Parathyroid adenoma (tissue), 2 donors: ENCODE data around the gene F2RL2.

Experiments
- H2AFZ ChIP-seq: fragments of 300-600 bp; sonication (generic); one replicate; pipeline ENCODE4 v1.7.0; 2017; ENCODE audit warnings: antibody characterized with exemption, mild to moderate bottlenecking
- H3K27ac ChIP-seq: fragments of 300-600 bp; sonication (generic); one replicate; pipeline ENCODE4 v1.7.0; 2017
- H3K27me3 ChIP-seq: fragments of 300-600 bp; sonication (generic); one replicate; pipeline ENCODE4 v1.7.0; 2017; ENCODE audit warnings: low read length; ENCODE audit not compliant: control insufficient read depth, insufficient read depth
- H3K36me3 ChIP-seq: fragments of 300-600 bp; sonication (generic); one replicate; pipeline ENCODE4 v1.7.0; 2017; ENCODE audit warnings: low read length; ENCODE audit not compliant: control insufficient read depth, insufficient read depth
- H3K4me1 ChIP-seq: fragments of 300-600 bp; sonication (generic); one replicate; pipeline ENCODE4 v1.7.0; 2017; ENCODE audit warnings: control low read depth
- H3K4me2 ChIP-seq: fragments of 300-600 bp; sonication (generic); one replicate; pipeline ENCODE4 v1.7.0; 2017; ENCODE audit warnings: low read length
- H3K4me3 ChIP-seq: fragments of 300-600 bp; sonication (generic); one replicate; pipeline ENCODE4 v1.7.0; 2017; ENCODE audit warnings: low read depth, low read length
- H3K79me2 ChIP-seq: fragments of 300-600 bp; sonication (generic); one replicate; pipeline ENCODE4 v1.7.0; 2017; ENCODE audit warnings: control low read depth
- H3K9ac ChIP-seq: fragments of 300-600 bp; sonication (generic); one replicate; pipeline ENCODE4 v1.7.0; 2017; ENCODE audit warnings: mild to moderate bottlenecking
- H3K9me3 ChIP-seq: fragments of 300-600 bp; sonication (generic); one replicate; pipeline ENCODE4 v1.7.0; 2017; ENCODE audit warnings: low read length; ENCODE audit not compliant: control insufficient read depth
- TF ChIP-seq, protein P1 (sequence below): fragments of 300-600 bp; sonication (generic); IDR thresholded peaks from one replicate; pipeline ENCODE4 v1.7.0; 2017; ENCODE audit warnings: antibody characterized with exemption, mild to moderate bottlenecking
- donor health status: primary hyperparathyroidism.

Gene F2RL2

DNA sequence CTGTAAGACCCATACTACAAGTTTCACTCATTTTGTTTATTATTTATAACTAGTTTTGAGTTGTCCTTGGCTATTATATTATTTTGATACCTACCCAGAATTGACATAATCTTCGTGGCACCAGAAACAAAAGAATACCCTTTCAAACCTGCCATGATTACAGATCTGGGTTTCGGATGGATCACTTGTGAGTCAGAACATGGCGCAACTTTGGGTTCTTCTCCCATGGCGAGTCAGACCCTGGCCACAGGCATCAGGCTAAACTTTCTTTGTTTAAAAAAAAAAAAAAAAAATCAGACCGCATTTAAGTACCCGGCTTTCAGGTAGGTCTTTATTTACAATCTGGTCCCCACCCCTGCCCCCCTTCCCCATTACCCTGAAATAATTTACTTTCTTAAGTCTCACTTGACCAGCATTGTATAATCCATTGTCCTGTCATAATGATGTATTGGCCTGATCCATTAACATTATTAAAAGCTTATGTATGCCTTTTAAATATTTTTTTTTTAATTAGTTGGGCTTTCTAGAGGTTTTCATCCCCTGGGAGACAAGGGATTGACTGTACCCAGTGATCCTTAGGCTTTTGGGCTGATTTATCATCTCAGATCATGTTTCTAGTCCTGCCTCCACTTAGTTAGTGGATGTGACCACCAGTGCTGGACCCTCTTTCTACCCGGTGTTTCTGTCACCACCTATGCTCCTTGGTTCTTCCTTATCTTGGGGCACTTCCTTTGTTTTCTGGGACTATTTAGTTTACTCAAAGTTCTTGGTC is 43.9 kb downstream of the F2RL2 start:
- Histone ChIP-seq H3K4me3 (no peak overlapping the region), H3K9ac (no peak overlapping the region), H3K79me2 (no peaks in the 10 kb centered on the region), H3K27ac (no peak overlapping the region), H3K36me3 (no peaks in the 10 kb centered on the region), H2AFZ (no peak overlapping the region), H3K4me2 (no peak overlapping the region), H3K9me3 (no peaks in the 10 kb centered on the region), H3K4me1 (no peaks in the 10 kb centered on the region), H3K27me3 (no peaks in the 10 kb centered on the region)
- TF ChIP-seq, protein P1, sequence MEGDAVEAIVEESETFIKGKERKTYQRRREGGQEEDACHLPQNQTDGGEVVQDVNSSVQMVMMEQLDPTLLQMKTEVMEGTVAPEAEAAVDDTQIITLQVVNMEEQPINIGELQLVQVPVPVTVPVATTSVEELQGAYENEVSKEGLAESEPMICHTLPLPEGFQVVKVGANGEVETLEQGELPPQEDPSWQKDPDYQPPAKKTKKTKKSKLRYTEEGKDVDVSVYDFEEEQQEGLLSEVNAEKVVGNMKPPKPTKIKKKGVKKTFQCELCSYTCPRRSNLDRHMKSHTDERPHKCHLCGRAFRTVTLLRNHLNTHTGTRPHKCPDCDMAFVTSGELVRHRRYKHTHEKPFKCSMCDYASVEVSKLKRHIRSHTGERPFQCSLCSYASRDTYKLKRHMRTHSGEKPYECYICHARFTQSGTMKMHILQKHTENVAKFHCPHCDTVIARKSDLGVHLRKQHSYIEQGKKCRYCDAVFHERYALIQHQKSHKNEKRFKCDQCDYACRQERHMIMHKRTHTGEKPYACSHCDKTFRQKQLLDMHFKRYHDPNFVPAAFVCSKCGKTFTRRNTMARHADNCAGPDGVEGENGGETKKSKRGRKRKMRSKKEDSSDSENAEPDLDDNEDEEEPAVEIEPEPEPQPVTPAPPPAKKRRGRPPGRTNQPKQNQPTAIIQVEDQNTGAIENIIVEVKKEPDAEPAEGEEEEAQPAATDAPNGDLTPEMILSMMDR = no peak

DNA sequence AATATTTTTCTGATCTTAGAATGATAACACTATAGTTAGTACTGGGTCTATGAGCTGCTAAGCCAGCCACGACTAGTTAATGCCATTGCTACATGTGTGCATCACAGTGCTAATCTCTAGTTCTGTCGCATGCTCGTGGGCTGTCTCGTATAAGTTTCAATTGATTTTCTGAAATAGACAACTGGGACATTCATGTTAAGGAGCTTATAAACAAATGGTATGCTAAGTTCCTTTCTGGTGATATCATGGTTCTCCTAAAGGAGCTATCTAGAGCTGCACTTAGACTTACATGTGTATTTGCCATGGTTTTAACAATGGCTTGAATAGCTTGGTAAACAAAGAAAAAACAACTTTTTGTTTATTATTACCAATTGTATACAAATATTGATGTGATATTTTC is 46.2 kb downstream of the F2RL2 start:
- no peak overlapping the region for H3K27ac ChIP-seq
- H3K9ac ChIP-seq = no peak overlapping the region
- H3K9me3 ChIP-seq = no peaks in the 10 kb centered on the region
- no peak overlapping the region for H2AFZ ChIP-seq
- no peaks in the 10 kb centered on the region for H3K79me2 ChIP-seq
- H3K27me3 ChIP-seq = no peaks in the 10 kb centered on the region
- TF ChIP-seq, protein P1 = no peak
- H3K36me3 ChIP-seq = no peaks in the 10 kb centered on the region
- H3K4me3 ChIP-seq = no peak overlapping the region
- no peaks in the 10 kb centered on the region for H3K4me1 ChIP-seq
- no peak overlapping the region for H3K4me2 ChIP-seq

DNA sequence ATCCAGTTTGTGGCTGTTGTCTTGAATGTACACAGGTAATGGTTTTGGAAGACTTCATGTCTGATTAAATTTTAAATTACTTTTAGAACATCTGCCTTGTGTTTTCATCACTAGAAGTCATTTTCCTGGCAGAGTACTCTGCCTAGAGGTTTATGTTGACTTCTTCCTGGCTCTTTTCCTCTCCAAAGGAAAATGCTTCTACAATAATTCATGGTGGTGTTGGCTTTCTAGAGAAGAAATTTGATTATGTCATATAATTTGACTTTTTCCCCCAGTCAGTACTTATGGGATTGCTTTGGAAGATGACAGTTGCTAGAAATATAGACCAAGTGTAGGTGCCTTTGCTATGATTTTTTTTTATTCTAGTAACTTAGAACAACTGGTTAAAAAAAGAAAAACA is 46.8 kb downstream of the F2RL2 start:
- Histone ChIP-seq H3K4me2 (no peak overlapping the region), H3K4me3 (no peak overlapping the region), H3K27ac (no peak overlapping the region), H3K27me3 (no peaks in the 10 kb centered on the region), H2AFZ (no peak overlapping the region), H3K4me1 (no peaks in the 10 kb centered on the region), H3K36me3 (no peaks in the 10 kb centered on the region), H3K9me3 (no peaks in the 10 kb centered on the region), H3K79me2 (no peaks in the 10 kb centered on the region), H3K9ac (no peak overlapping the region)
- TF ChIP-seq, protein P1 = no peak

DNA sequence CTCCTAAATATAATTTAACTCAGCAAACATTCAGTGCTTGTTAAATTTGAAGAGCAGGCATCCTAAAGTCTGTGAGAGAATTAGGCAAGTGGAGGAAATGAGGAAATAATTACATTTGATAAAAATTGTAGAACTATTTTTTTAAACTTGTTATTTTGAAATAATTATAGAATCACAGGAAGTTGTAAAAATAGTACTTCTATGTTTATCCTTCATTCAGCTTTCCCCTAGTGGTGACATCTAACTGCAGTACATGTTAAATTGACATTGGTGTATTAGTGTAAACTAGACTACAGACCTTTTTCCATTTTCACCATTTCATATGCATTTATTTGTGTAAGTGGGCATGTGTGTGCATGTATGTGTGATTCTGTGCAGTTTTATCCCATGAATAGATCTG is 51.6 kb downstream of the F2RL2 start:
- H3K27me3 ChIP-seq = no peaks in the 10 kb centered on the region
- H3K9ac ChIP-seq = no peak overlapping the region
- no peak overlapping the region for H3K4me3 ChIP-seq
- no peak overlapping the region for H2AFZ ChIP-seq
- H3K4me1 ChIP-seq = no peaks in the 10 kb centered on the region
- H3K79me2 ChIP-seq = no peaks in the 10 kb centered on the region
- H3K36me3 ChIP-seq = no peaks in the 10 kb centered on the region
- H3K9me3 ChIP-seq = no peaks in the 10 kb centered on the region
- no peak overlapping the region for H3K27ac ChIP-seq
- TF ChIP-seq, protein P1 = no peak
- no peak overlapping the region for H3K4me2 ChIP-seq

DNA sequence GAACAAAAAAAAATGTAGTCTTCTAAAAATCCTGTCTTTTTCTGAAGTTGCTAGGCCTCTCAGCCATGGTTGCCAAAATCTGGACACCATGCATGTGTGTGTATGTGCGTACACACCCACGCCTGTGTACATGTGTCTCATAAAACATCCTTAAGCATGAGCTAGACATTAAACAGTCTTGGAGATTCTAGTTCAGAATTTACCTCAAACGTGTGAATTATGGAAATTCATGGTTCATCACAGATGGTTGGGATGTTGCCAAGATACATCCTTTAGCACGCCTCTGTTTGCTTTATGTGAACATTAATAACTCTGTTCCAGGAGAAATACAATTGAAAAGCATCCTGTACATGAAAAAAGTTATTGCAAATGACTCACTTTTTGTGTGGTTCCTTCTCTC is 53.0 kb downstream of the F2RL2 start:
- no peak overlapping the region for H3K4me2 ChIP-seq
- H2AFZ ChIP-seq = no peak overlapping the region
- no peak overlapping the region for H3K4me3 ChIP-seq
- H3K9me3 ChIP-seq = no peaks in the 10 kb centered on the region
- H3K9ac ChIP-seq = no peak overlapping the region
- H3K4me1 ChIP-seq = no peaks in the 10 kb centered on the region
- no peaks in the 10 kb centered on the region for H3K36me3 ChIP-seq
- no peak overlapping the region for H3K27ac ChIP-seq
- peaks cover 3% of the 10 kb centered on the region for H3K79me2 ChIP-seq
- H3K27me3 ChIP-seq = no peaks in the 10 kb centered on the region
- TF ChIP-seq, protein P1 = no peak
